ENCODE data around the gene TTC12. TPM values are rescaled to one million over a fixed set of nuclear protein-coding genes. Genes with fewer than 3 reads are reported as not detected.

TTC12 gene
- total RNA-seq, 1 experiment from 2014 or later: 25.0 TPM

- Histone ChIP-seq H4K20me1 (ENCODE audit: insufficient read depth) (no peaks in the 10 kb centered on the region), H3K4me1 (replicated peaks; ENCODE audit: insufficient read depth) (no peaks in the 10 kb centered on the region), H3K4me3 (no peak overlapping the region), H3K79me2 (ENCODE audit: low read depth) (no peaks in the 10 kb centered on the region), H3K27me3 (ENCODE audit: insufficient read depth, low read depth) (0 out of 2 replicates have a peak, but pooled peaks cover 12% of the 10 kb centered on the region), H3K9me2 (ENCODE audit: insufficient read depth) (no peaks in the 10 kb centered on the region), H3K27ac (no peak overlapping the region), H3K4me2 (no peak overlapping the region), H3K36me3 (ENCODE audit: low read depth) (no peaks in the 10 kb centered on the region), H3F3A (ENCODE audit: insufficient read depth, low read depth) (no peaks in the 10 kb centered on the region), H3K9me3 (ENCODE audit: insufficient read depth, low read depth) (no peaks in the 10 kb centered on the region), H2AFZ (no peak overlapping the region)
- TF ChIP-seq EZH2 (IDR thresholded peaks at IDR 0.05; ENCODE audit: low read depth): no peak
- no peak for TF ChIP-seq CTCF (conservative IDR thresholded peaks at IDR 0.05)
- ChIA-PET CTCF (no interaction called here), POLR2A (ENCODE audit: unreplicated experiment) (no interaction called here)
- BruUV-seq (replicated peaks): no TSS peak
- no peak for DNase-seq
- intact Hi-C loops (cut with micrococcal nuclease; ENCODE audit: unreplicated experiment): no loop called here
Measured at GRCh38 chr11:113275602-113276001, 38.8 kb upstream of the TTC12 start.

- intact Hi-C loops (cut with micrococcal nuclease; ENCODE audit: unreplicated experiment): no loop called here
- Histone ChIP-seq H3K27me3 (ENCODE audit: insufficient read depth, low read depth) (0 out of 2 replicates have a peak, but pooled peaks cover 12% of the 10 kb centered on the region), H3K4me3 (no peak overlapping the region), H3F3A (ENCODE audit: insufficient read depth, low read depth) (no peaks in the 10 kb centered on the region), H2AFZ (no peak overlapping the region), H3K27ac (no peak overlapping the region), H3K36me3 (ENCODE audit: low read depth) (no peaks in the 10 kb centered on the region), H3K4me1 (replicated peaks; ENCODE audit: insufficient read depth) (no peaks in the 10 kb centered on the region), H3K4me2 (no peak overlapping the region), H3K9me3 (ENCODE audit: insufficient read depth, low read depth) (no peaks in the 10 kb centered on the region), H3K9me2 (ENCODE audit: insufficient read depth) (no peaks in the 10 kb centered on the region), H4K20me1 (ENCODE audit: insufficient read depth) (no peaks in the 10 kb centered on the region), H3K79me2 (ENCODE audit: low read depth) (no peaks in the 10 kb centered on the region)
- no TSS peak for BruUV-seq (replicated peaks)
- no peak for TF ChIP-seq CTCF (conservative IDR thresholded peaks at IDR 0.05)
- TF ChIP-seq EZH2 (IDR thresholded peaks at IDR 0.05; ENCODE audit: low read depth): no peak
- no peak for DNase-seq
- ChIA-PET CTCF (interaction anchor here (0.6 kb wide), 1 partner anchor 9 kb away, joined by 10 read pairs; no protein-coding TSS in a partner anchor), POLR2A (ENCODE audit: unreplicated experiment) (no interaction called here)
Measured at GRCh38 chr11:113276466-113276865, 37.9 kb upstream of the TTC12 start.

- no peak for TF ChIP-seq EZH2 (IDR thresholded peaks at IDR 0.05; ENCODE audit: low read depth)
- TF ChIP-seq CTCF (conservative IDR thresholded peaks at IDR 0.05): no peak
- no peaks in the 10 kb centered on the region for H3F3A ChIP-seq (ENCODE audit: insufficient read depth, low read depth)
- ChIA-PET POLR2A (ENCODE audit: unreplicated experiment) (no interaction called here), CTCF (no interaction called here)
- H3K4me3 ChIP-seq: no peak overlapping the region
- intact Hi-C loops (cut with micrococcal nuclease; ENCODE audit: unreplicated experiment): no loop called here
- H3K9me3 ChIP-seq (ENCODE audit: insufficient read depth, low read depth): no peaks in the 10 kb centered on the region
- no peak for DNase-seq
- H3K36me3 ChIP-seq (ENCODE audit: low read depth): no peaks in the 10 kb centered on the region
- H2AFZ ChIP-seq: no peak overlapping the region
- no peak overlapping the region for H3K27ac ChIP-seq
- 0 out of 2 replicates have a peak, but pooled peaks cover 8% of the 10 kb centered on the region for H3K27me3 ChIP-seq (ENCODE audit: insufficient read depth, low read depth)
- no peaks in the 10 kb centered on the region for H3K79me2 ChIP-seq (ENCODE audit: low read depth)
- H3K4me1 ChIP-seq (replicated peaks; ENCODE audit: insufficient read depth): no peaks in the 10 kb centered on the region
- H3K9me2 ChIP-seq (ENCODE audit: insufficient read depth): no peaks in the 10 kb centered on the region
- BruUV-seq (replicated peaks): no TSS peak
- H3K4me2 ChIP-seq: no peak overlapping the region
- H4K20me1 ChIP-seq (ENCODE audit: insufficient read depth): no peaks in the 10 kb centered on the region
Measured at GRCh38 chr11:113277907-113278306, 36.5 kb upstream of the TTC12 start.
